WTC11 (cell line): ENCODE results near the gene ATF7IP. TPM values are rescaled to one million over a fixed set of nuclear protein-coding genes. Genes with fewer than 3 reads are reported as not detected.

ENCODE experiments used
- ATAC-seq: fragments of 200-7000 bp; cut with Tn5 transposase; 2 replicates; pipeline ENCODE4 v1.10.0; 2021; ENCODE audit warnings: mild to moderate bottlenecking, moderate library complexity
- CTCF ChIA-PET: fragments of 300-600 bp; sonication (Branson Sonifier 250); formaldehyde crosslinking; loops from one replicate; lab custom pipeline; 2021; ENCODE audit warnings: antibody characterized with exemption; lab: Charles Lee
- POLR2A ChIA-PET: fragments of 350-600 bp; sonication (Branson Sonifier 250); formaldehyde crosslinking; loops from one replicate; lab custom pipeline; 2021; ENCODE audit warnings: antibody characterized with exemption; lab: Charles Lee
- DNase-seq: peaks from one replicate; pipeline ENCODE4 v3.0.0; 2021; ENCODE audit warnings: low spot score
- H3K27ac Mint-ChIP-seq: 2 replicates; pipeline ENCODE4 v1.8.0; 2021; ENCODE audit warnings: mixed read lengths
- H3K27me3 Mint-ChIP-seq: 2 replicates; pipeline ENCODE4 v1.8.0; 2021; ENCODE audit warnings: low read depth, mild to moderate bottlenecking, moderate library complexity, mixed read lengths
- H3K36me3 Mint-ChIP-seq: 2 replicates; pipeline ENCODE4 v1.8.0; 2021; ENCODE audit warnings: mixed read lengths
- H3K4me1 Mint-ChIP-seq: 2 replicates; pipeline ENCODE4 v1.8.0; 2022; ENCODE audit warnings: mixed read lengths
- H3K4me3 Mint-ChIP-seq: 2 replicates; pipeline ENCODE4 v1.8.0; 2021; ENCODE audit warnings: mild to moderate bottlenecking, moderate library complexity, mixed read lengths
- H3K9me3 Mint-ChIP-seq: 2 replicates; pipeline ENCODE4 v1.8.0; 2021; ENCODE audit warnings: mixed read lengths
- CREB1 ChIP-seq: sonication (generic); formaldehyde crosslinking; IDR thresholded peaks from 2 replicates; pipeline ENCODE4 v1.8.0; 2023; ENCODE audit warnings: mild to moderate bottlenecking, missing genetic modification reagents
- EMX1 ChIP-seq: fragments of 250-450 bp; sonication (Bioruptor Pico); IDR thresholded peaks from 2 replicates; pipeline ENCODE4 v1.8.0; 2021; ENCODE audit warnings: mild to moderate bottlenecking
- MXD4 ChIP-seq: fragments of 250-450 bp; sonication (Bioruptor Pico); IDR thresholded peaks from 2 replicates; pipeline ENCODE4 v1.8.0; 2021; ENCODE audit warnings: mild to moderate bottlenecking, moderate library complexity, borderline replicate concordance
- OVOL2 ChIP-seq: fragments of 250-450 bp; sonication (Bioruptor Pico); IDR thresholded peaks from 2 replicates; pipeline ENCODE4 v1.9.0; 2021; ENCODE audit warnings: mild to moderate bottlenecking, borderline replicate concordance
- RELA ChIP-seq: sonication (generic); formaldehyde crosslinking; IDR thresholded peaks from 2 replicates; pipeline ENCODE4 v1.8.1; 2022; ENCODE audit warnings: missing genetic modification reagents, mild to moderate bottlenecking, borderline replicate concordance
- SMAD4 ChIP-seq: sonication (generic); formaldehyde crosslinking; IDR thresholded peaks from 2 replicates; pipeline ENCODE4 v1.8.0; 2022; ENCODE audit warnings: mild to moderate bottlenecking, missing genetic modification reagents
- ZNF138 ChIP-seq: sonication (generic); formaldehyde crosslinking; conservative IDR thresholded peaks from 2 replicates; pipeline ENCODE4 v1.8.1; 2022; ENCODE audit warnings: mild to moderate bottlenecking, moderate library complexity, missing genetic modification reagents
- ZNF263 ChIP-seq: sonication (generic); formaldehyde crosslinking; IDR thresholded peaks from 2 replicates; pipeline ENCODE4 v1.8.1; 2022; ENCODE audit warnings: low read depth, mild to moderate bottlenecking, moderate library complexity, missing genetic modification reagents
- ZNF416 ChIP-seq: fragments of 250-450 bp; sonication (Bioruptor Pico); IDR thresholded peaks from 2 replicates; pipeline ENCODE4 v1.9.0; 2021; ENCODE audit warnings: mild to moderate bottlenecking, inconsistent platforms
- ZNF671 ChIP-seq: fragments of 250-450 bp; sonication (Bioruptor Pico); IDR thresholded peaks from 2 replicates; pipeline ENCODE4 v1.8.0; 2021; ENCODE audit warnings: mild to moderate bottlenecking
- total RNA-seq: library from RNA; stranded (reverse); gene quantifications from 3 replicates; pipeline ENCODE4 v1.2.3, GENCODE V29; 2021
- TF ChIP-seq, protein P1 (sequence below): fragments of 250-450 bp; sonication (Bioruptor Pico); conservative IDR thresholded peaks from 2 replicates; pipeline ENCODE4 v1.9.0; 2021; ENCODE audit warnings: mild to moderate bottlenecking
- TF ChIP-seq, protein P2 (sequence below): fragments of 250-450 bp; sonication (Bioruptor Pico); IDR thresholded peaks from 2 replicates; pipeline ENCODE4 v2.1.2; 2022; ENCODE audit warnings: mild to moderate bottlenecking, moderate library complexity
- TF ChIP-seq, protein P3 (sequence below): sonication (generic); formaldehyde crosslinking; IDR thresholded peaks from 2 replicates; pipeline ENCODE4 v1.8.0; 2022; ENCODE audit warnings: missing genetic modification reagents
- TF ChIP-seq, protein P4 (sequence below): fragments of 250-450 bp; sonication (Bioruptor Pico); IDR thresholded peaks from 2 replicates; pipeline ENCODE4 v1.9.0; 2021; ENCODE audit warnings: mild to moderate bottlenecking, borderline replicate concordance
- TF ChIP-seq, protein P5 (sequence below): sonication (generic); formaldehyde crosslinking; IDR thresholded peaks from 2 replicates; pipeline ENCODE4 v1.8.1; 2023; ENCODE audit warnings: mild to moderate bottlenecking, moderate library complexity, missing genetic modification reagents
- TF ChIP-seq, protein P6 (sequence below): sonication (generic); formaldehyde crosslinking; IDR thresholded peaks from 2 replicates; pipeline ENCODE4 v1.8.0; 2022; ENCODE audit warnings: mild to moderate bottlenecking, missing genetic modification reagents

Gene ATF7IP
- total RNA-seq, 1 experiment from 2014 or later, result 141 TPM

DNA sequence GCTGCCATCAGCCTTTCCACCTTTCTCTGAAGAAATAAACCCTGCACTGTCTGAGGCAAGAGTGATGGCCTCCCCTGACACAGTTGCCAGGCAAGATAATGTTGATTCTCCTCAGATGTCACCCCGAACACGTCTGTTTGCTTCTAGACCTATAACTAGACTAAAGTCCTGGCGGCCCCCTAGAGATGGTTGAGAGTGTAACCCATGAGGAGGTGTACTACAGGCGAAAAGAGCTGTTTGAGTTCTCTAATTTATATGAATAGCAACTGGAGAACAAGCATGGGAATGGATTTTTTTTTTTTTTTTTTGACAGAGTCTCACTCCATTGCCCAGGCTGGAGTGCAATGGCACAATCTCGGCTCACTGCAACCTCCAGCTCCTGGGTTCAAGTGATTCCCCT is 33.0 kb upstream of the ATF7IP start:
- Mint-ChIP-seq H3K4me1 (no peaks in the 10 kb centered on the region), H3K27me3 (no peaks in the 10 kb centered on the region; the same call in 1 of the 2 replicates), H3K36me3 (peaks cover 18% of the 10 kb centered on the region), H3K9me3 (peaks cover 46% of the 10 kb centered on the region), H3K27ac (no peak overlapping the region), H3K4me3 (no peak overlapping the region)
- TF ChIP-seq ZNF263 (no peak), CREB1 (CRISPR knock-in tag) (no peak), OVOL2 (CRISPR knock-in tag) (no peak), SMAD4 (CRISPR knock-in tag) (no peak), RELA (CRISPR knock-in tag) (no peak), EMX1 (no peak), ZNF671 (CRISPR knock-in tag) (no peak), MXD4 (CRISPR knock-in tag) (no peak), ZNF138 (CRISPR knock-in tag) (no peak), ZNF416 (CRISPR knock-in tag) (no peak)
- TF ChIP-seq, protein P1, sequence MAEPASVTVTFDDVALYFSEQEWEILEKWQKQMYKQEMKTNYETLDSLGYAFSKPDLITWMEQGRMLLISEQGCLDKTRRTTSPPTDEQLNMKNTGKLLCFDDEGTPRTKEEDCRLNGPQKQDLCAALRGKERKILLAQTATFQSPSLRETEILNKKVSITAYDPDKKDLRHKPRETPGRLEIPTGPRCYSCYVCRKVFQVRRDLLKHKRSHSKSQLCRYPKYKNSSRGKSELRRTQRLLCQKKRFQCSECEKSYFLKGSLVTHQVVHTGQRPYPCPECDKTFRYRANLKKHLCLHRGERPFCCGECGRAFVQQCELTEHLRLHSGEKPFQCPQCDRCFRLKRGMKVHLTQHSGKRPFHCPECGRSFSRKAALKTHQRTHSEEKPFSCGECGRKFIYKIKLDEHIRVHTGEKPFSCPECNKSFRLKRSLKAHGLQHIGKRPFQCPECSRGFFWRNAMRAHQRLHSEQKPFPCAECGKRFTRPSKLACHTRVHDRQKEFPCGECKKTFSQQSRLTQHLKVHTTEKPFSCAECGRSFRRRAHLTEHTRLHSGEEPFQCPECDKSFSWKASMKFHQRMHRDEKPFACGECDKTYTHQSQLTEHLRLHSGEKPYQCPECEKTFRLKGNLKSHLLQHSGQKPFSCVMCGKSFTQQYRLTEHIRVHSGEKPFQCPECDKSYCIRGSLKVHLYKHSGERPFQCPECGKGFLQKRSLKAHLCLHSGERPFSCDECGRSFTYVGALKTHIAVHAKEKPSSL (CRISPR knock-in tag), result no peak
- TF ChIP-seq, protein P2, sequence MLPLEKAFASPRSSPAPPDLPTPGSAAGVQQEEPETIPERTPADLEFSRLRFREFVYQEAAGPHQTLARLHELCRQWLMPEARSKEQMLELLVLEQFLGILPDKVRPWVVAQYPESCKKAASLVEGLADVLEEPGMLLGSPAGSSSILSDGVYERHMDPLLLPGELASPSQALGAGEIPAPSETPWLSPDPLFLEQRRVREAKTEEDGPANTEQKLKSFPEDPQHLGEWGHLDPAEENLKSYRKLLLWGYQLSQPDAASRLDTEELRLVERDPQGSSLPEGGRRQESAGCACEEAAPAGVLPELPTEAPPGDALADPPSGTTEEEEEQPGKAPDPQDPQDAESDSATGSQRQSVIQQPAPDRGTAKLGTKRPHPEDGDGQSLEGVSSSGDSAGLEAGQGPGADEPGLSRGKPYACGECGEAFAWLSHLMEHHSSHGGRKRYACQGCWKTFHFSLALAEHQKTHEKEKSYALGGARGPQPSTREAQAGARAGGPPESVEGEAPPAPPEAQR (CRISPR knock-in tag), result no peak
- TF ChIP-seq, protein P3, sequence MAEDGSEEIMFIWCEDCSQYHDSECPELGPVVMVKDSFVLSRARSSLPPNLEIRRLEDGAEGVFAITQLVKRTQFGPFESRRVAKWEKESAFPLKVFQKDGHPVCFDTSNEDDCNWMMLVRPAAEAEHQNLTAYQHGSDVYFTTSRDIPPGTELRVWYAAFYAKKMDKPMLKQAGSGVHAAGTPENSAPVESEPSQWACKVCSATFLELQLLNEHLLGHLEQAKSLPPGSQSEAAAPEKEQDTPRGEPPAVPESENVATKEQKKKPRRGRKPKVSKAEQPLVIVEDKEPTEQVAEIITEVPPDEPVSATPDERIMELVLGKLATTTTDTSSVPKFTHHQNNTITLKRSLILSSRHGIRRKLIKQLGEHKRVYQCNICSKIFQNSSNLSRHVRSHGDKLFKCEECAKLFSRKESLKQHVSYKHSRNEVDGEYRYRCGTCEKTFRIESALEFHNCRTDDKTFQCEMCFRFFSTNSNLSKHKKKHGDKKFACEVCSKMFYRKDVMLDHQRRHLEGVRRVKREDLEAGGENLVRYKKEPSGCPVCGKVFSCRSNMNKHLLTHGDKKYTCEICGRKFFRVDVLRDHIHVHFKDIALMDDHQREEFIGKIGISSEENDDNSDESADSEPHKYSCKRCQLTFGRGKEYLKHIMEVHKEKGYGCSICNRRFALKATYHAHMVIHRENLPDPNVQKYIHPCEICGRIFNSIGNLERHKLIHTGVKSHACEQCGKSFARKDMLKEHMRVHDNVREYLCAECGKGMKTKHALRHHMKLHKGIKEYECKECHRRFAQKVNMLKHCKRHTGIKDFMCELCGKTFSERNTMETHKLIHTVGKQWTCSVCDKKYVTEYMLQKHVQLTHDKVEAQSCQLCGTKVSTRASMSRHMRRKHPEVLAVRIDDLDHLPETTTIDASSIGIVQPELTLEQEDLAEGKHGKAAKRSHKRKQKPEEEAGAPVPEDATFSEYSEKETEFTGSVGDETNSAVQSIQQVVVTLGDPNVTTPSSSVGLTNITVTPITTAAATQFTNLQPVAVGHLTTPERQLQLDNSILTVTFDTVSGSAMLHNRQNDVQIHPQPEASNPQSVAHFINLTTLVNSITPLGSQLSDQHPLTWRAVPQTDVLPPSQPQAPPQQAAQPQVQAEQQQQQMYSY (CRISPR knock-in tag), result no peak
- TF ChIP-seq, protein P4, sequence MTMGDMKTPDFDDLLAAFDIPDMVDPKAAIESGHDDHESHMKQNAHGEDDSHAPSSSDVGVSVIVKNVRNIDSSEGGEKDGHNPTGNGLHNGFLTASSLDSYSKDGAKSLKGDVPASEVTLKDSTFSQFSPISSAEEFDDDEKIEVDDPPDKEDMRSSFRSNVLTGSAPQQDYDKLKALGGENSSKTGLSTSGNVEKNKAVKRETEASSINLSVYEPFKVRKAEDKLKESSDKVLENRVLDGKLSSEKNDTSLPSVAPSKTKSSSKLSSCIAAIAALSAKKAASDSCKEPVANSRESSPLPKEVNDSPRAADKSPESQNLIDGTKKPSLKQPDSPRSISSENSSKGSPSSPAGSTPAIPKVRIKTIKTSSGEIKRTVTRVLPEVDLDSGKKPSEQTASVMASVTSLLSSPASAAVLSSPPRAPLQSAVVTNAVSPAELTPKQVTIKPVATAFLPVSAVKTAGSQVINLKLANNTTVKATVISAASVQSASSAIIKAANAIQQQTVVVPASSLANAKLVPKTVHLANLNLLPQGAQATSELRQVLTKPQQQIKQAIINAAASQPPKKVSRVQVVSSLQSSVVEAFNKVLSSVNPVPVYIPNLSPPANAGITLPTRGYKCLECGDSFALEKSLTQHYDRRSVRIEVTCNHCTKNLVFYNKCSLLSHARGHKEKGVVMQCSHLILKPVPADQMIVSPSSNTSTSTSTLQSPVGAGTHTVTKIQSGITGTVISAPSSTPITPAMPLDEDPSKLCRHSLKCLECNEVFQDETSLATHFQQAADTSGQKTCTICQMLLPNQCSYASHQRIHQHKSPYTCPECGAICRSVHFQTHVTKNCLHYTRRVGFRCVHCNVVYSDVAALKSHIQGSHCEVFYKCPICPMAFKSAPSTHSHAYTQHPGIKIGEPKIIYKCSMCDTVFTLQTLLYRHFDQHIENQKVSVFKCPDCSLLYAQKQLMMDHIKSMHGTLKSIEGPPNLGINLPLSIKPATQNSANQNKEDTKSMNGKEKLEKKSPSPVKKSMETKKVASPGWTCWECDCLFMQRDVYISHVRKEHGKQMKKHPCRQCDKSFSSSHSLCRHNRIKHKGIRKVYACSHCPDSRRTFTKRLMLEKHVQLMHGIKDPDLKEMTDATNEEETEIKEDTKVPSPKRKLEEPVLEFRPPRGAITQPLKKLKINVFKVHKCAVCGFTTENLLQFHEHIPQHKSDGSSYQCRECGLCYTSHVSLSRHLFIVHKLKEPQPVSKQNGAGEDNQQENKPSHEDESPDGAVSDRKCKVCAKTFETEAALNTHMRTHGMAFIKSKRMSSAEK (CRISPR knock-in tag), result no peak
- TF ChIP-seq, protein P5, sequence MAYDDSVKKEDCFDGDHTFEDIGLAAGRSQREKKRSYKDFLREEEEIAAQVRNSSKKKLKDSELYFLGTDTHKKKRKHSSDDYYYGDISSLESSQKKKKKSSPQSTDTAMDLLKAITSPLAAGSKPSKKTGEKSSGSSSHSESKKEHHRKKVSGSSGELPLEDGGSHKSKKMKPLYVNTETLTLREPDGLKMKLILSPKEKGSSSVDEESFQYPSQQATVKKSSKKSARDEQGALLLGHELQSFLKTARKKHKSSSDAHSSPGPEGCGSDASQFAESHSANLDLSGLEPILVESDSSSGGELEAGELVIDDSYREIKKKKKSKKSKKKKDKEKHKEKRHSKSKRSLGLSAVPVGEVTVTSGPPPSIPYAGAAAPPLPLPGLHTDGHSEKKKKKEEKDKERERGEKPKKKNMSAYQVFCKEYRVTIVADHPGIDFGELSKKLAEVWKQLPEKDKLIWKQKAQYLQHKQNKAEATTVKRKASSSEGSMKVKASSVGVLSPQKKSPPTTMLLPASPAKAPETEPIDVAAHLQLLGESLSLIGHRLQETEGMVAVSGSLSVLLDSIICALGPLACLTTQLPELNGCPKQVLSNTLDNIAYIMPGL (CRISPR knock-in tag), result no peak
- TF ChIP-seq, protein P6, sequence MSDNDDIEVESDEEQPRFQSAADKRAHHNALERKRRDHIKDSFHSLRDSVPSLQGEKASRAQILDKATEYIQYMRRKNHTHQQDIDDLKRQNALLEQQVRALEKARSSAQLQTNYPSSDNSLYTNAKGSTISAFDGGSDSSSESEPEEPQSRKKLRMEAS (CRISPR knock-in tag), result no peak
- no peak for DNase-seq
- ChIA-PET CTCF (no interaction called here), POLR2A (no interaction called here)
- no peak for ATAC-seq
